T-helper 17 cell (primary cell): ENCODE data around the gene P2RX2. TPM values are rescaled to one million over a fixed set of nuclear protein-coding genes. Genes with fewer than 3 reads are reported as not detected.
"Not testable (repeated sequence)": the region's sequence is repeated elsewhere in the genome, so short reads cannot be mapped to it uniquely, and the experiment has no call there.

Experiments
- ATAC-seq: fragments of 150-1000 bp; cut with Tn5 transposase; 2 replicates; pipeline ENCODE4 v1.10.0; 2021; ENCODE audit warnings: mild to moderate bottlenecking, moderate library complexity
- DNase-seq, 3 donors: peaks; one replicate each; pipeline versions ENCODE4 v3.0.0 to v3.0.0-alpha.2; 2020 to 2021
- H3K9me3 ChIP-seq: one replicate; pipeline ENCODE4 v1.7.0; 2013; ENCODE audit warnings: low read length, mild to moderate bottlenecking; ENCODE audit not compliant: control insufficient read depth, poor library complexity, severe bottlenecking
- H3K27ac Mint-ChIP-seq: one replicate; pipeline ENCODE4 v1.8.0; 2022; ENCODE audit warnings: mild to moderate bottlenecking, moderate library complexity, mixed read lengths
- H3K27me3 Mint-ChIP-seq: one replicate; pipeline ENCODE4 v1.8.0; 2022; ENCODE audit warnings: mixed read lengths
- H3K36me3 Mint-ChIP-seq: one replicate; pipeline ENCODE4 v1.8.0; 2022; ENCODE audit warnings: low read depth, mixed read lengths
- H3K4me1 Mint-ChIP-seq: one replicate; pipeline ENCODE4 v1.8.0; 2022; ENCODE audit warnings: mild to moderate bottlenecking, mixed read lengths
- H3K4me3 Mint-ChIP-seq: one replicate; pipeline ENCODE4 v1.8.0; 2022; ENCODE audit warnings: mild to moderate bottlenecking, moderate library complexity, mixed read lengths
- total RNA-seq, 4 donors: library from RNA in 2 of 4; stranded (reverse) in 2 of 4; gene quantifications; one replicate each; pipeline ENCODE4 v1.2.3 and lab custom pipeline; 2022 to 2026

The P2RX2 gene
- total RNA-seq, 2 donors from 2014 or later: not detected

DNA sequence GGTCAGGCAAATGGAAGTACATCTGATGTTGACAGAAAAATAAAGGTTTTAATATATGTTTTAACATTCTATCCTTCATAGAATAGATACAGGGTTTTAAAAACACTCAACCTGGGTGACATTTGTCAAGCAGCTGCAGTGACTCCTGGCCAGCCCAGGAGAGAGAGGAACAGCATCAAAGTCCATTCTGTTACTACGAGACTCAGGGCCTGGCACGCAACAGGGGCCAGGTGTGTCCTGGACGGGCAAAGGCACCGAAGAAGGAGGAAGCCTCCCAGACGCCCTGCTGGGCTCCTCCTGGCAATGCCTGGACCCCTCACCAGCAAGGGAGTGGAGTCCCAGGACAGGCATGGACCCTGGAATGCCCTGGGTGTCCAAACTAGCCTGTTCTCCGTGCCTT, 30.3 kb upstream of the P2RX2 start:
- no peak for ATAC-seq
- peaks cover 8% of the 10 kb centered on the region for H3K27me3 Mint-ChIP-seq
- no peak overlapping the region for H3K27ac Mint-ChIP-seq
- no peaks in the 10 kb centered on the region for H3K9me3 ChIP-seq
- H3K4me1 Mint-ChIP-seq: peaks cover 2% of the 10 kb centered on the region
- peaks cover 4% of the 10 kb centered on the region for H3K36me3 Mint-ChIP-seq
- DNase-seq: no peak
- H3K4me3 Mint-ChIP-seq: no peak overlapping the region

DNA sequence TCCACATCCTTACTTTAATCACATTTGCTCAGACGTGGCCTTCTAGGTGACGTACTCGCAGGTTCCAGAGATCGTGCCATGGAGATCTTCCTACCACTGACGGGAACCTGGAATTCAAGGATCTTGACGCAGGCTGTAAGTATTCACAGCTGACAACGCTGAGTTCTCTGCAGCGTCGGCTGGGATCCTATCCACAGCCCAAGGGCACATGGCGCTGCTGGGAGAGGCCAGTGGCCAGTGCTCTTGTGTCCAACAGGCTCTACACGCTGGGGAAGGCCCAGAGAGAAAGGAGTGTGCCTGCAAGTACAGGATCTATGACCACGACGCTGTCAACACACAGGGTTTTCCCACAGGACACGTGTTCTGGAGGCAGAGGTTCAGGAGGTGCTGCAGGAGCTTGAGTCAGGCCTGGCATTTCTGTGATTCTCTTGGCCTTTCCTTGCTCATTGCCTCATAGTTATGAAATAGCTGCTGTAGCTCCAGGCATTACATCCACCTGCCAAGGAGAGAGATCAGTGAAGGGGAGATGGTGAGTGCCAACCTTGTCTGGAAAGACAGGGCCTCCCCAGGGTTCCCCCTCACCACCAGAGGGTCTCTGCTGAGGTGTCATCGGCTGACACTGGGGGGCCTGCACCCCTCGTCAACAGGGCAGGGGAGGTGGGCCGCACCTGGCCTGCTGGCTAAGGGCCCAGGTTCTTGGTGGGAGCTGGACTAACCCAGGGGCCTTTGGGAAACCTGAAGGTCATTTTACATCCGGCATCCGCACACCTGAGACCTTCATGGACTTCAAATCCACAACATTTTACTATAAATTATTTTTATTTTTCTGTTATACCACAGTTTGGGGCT, 29.5 kb upstream of the P2RX2 start:
- Mint-ChIP-seq H3K36me3 (peaks cover under 1% of the 10 kb centered on the region), H3K4me3 (no peak overlapping the region), H3K27ac (no peak overlapping the region), H3K27me3 (peaks cover 12% of the 10 kb centered on the region), H3K4me1 (peaks cover 5% of the 10 kb centered on the region)
- ATAC-seq: no peak
- no peaks in the 10 kb centered on the region for H3K9me3 ChIP-seq
- DNase-seq: no peak

DNA sequence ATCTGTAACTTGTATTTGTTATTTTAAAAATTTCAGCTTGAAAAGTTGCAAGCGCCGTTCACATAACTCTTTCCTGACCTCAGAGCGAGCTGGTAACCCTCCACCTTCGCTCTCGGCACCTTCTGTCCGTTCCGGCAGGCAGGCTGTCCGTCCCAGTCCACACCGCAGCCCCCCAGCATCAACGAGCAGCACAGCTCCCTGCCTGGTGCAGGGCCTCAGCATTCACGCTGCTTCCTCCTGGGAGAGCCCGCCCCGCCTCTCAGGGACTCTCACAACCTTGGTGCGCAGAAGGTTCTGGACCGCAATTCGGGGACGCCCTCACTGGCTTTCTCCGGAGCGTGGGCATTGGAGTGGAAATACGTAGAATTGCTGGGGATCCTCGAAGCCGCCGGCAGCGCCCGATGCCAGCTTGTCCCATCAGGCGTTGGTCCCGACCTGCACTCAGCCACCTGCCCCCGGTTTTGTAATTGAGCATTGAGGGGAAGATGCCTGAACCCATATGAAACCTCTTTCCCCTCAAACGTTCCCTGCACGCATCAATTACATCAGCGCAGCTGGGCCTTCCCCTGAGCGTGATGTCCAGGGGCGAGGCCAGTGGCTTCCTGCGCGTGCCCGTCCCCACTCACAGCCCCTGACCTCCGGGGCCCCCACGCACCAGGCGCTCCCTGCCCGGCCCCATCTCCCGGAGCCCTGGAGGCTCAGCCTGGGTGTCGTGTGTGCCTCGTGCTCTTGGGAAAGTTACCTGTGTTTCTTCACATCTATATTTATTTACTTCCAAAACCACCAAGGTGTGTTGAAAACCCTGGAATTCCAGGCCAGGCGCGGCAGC, 27.3 kb upstream of the P2RX2 start:
- DNase-seq (no peak), ATAC-seq (no peak)
- no peaks in the 10 kb centered on the region for H3K36me3 Mint-ChIP-seq
- H3K4me1 Mint-ChIP-seq: peaks cover 6% of the 10 kb centered on the region
- no peaks in the 10 kb centered on the region for H3K9me3 ChIP-seq
- peaks cover 23% of the 10 kb centered on the region for H3K27me3 Mint-ChIP-seq
- no peak overlapping the region for H3K27ac Mint-ChIP-seq
- no peak overlapping the region for H3K4me3 Mint-ChIP-seq

DNA sequence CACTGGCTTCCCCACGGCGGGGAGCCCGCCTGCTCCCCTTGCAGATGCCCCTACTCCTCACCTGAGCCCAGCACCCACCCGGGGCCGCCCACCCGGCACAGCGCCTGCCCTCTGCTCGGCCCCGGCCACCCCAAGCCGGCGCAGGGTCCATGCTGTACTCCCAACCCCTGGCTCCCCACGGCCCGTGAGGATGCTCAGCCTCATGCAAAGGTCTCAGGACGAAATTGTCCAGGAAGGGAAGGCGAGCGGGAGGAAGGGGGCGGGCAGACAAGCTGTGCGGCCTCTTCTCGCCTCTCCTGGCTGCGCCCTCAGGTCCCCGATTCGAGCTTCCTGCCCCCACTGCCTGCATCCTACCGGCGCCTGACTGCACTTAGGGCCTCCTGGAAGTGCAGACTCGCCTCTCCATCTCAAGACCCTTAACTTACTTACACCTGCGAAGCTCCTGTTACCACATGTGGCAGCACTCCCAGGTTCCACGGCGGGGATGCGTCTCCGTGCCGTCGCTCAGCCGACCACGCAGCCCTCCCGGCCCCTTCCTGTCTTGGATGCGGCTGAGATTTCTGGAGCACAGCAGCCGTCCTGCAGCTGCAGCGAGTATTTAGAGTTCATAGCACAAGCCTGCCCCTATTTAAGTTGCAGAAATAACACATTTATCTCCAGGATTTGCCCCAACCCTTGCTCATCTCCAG, 26.1 kb upstream of the P2RX2 start:
- peaks cover 30% of the 10 kb centered on the region for H3K27me3 Mint-ChIP-seq
- no peaks in the 10 kb centered on the region for H3K9me3 ChIP-seq
- no peak overlapping the region for H3K4me3 Mint-ChIP-seq
- ATAC-seq (no peak), DNase-seq (no peak)
- H3K27ac Mint-ChIP-seq: no peak overlapping the region
- H3K4me1 Mint-ChIP-seq: peaks cover 9% of the 10 kb centered on the region
- peaks cover 2% of the 10 kb centered on the region for H3K36me3 Mint-ChIP-seq

DNA sequence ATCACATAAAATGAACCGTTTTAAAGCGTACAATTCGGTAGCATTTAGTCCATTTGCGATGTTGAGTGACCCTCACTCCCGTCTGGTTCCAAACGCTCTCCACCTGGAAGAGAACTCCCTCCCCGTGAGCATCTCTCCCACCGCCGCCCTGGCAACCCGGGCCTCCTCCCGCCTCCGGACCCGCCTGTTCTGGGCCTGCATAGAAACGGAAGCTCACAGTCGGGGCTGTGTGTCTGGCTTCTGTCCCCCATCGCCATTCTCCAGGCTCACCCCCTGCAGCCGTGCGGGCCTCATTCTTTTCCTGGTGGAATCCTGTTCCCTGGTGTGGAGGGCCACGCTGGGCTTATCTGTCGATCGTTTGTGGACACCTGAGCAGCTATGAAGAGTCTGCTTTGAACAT, 25.5 kb upstream of the P2RX2 start:
- H3K4me3 Mint-ChIP-seq: no peak overlapping the region
- no peaks in the 10 kb centered on the region for H3K9me3 ChIP-seq
- ATAC-seq: no peak
- peaks cover 6% of the 10 kb centered on the region for H3K36me3 Mint-ChIP-seq
- peaks cover 35% of the 10 kb centered on the region for H3K27me3 Mint-ChIP-seq
- H3K4me1 Mint-ChIP-seq: peaks cover 13% of the 10 kb centered on the region
- DNase-seq: no peak
- H3K27ac Mint-ChIP-seq: no peak overlapping the region

DNA sequence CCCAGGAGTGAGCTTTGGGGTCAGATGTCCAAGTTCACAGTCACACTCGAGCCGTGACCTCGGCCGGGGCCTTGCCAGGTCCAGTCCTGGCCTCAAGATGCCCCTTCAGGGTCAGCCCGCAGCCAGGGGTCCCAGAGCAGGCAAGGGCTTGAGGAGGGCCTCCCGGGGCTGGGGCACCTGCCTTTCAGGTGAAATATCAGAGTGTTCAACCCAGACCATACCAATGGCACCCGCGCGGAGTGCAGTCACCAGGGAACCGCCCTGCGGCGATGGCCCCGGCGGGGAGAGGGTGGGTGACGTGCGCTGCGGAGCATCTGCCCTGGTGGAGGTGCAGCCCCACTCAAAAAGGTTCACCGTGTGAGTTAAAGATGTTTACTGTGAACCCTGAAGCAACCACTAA, 25.1 kb upstream of the P2RX2 start:
- Mint-ChIP-seq H3K4me1 (peaks cover 14% of the 10 kb centered on the region), H3K27ac (no peak overlapping the region), H3K27me3 (peaks cover 36% of the 10 kb centered on the region), H3K4me3 (no peak overlapping the region), H3K36me3 (peaks cover 7% of the 10 kb centered on the region)
- ATAC-seq (no peak), DNase-seq (no peak)
- H3K9me3 ChIP-seq: no peaks in the 10 kb centered on the region

DNA sequence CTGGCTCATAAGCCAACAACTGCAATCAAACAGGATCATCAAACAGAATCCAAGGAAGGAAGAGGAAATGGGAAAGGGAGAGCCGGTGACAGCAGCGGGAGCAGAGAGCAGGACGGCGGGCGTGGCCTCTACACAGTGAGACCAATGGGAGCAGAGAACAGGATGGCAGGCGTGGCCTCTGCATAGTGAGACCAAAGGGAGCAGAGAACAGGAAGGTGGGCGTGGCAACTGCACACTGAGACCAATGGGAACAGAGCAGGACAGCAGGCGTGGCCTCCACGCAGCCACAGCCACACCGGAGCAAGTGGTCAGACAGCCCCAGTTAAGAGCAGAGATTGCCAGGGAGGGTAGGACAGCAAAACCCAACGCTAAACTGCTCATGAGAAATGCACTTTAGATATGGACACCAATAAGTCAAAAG, 24.6 kb upstream of the P2RX2 start:
- peaks cover 9% of the 10 kb centered on the region for H3K36me3 Mint-ChIP-seq
- H3K9me3 ChIP-seq: no peaks in the 10 kb centered on the region
- peaks cover 18% of the 10 kb centered on the region for H3K4me1 Mint-ChIP-seq
- peaks cover 40% of the 10 kb centered on the region for H3K27me3 Mint-ChIP-seq
- H3K4me3 Mint-ChIP-seq: no peak overlapping the region
- ATAC-seq (peak; percentile 73), DNase-seq (no peak)
- H3K27ac Mint-ChIP-seq: no peak overlapping the region

DNA sequence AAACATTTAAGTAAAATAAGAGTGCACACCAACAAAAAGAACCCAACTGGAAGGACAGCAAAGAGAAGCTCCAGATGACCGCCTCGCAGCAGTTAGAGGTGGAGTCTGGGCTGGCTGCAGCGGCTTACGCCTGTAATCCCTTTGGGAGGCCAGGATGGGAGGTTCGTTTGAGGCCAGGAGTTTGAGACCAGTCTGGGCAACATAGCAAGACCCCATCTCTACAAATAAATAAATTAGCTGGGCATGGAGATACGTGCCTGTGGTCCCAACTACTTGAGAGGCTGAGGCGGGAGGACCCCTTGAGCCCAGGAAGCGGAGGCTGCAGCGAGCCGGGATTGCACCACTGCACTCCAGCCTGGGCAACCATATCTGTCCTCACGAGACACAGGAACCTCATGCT, 23.4 kb upstream of the P2RX2 start:
- H3K9me3 ChIP-seq: no peaks in the 10 kb centered on the region
- no peak for ATAC-seq
- Mint-ChIP-seq H3K36me3 (peaks cover 9% of the 10 kb centered on the region), H3K4me3 (no peak overlapping the region), H3K27ac (no peak overlapping the region), H3K27me3 (peaks cover 49% of the 10 kb centered on the region), H3K4me1 (peaks cover 18% of the 10 kb centered on the region)
- no peak for DNase-seq

DNA sequence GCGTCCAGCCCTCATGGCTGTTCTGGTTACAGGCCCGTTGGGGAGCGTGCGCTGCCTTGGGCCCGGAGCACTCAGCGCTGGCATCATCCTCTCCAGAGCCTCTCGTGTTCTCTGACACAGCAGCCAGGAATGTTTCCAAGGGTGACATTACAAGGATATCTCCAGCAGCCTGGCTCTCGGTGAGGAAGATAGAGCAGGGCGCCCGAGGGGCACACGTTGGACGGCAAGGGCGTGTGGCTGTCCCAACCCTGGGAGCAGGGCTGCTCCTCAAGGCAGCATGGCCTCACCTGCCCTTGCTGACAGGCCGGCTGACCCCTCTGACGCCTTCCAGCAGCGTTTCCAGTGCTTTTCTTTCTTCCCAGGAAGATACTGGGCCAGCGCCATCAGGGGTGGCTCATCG, 22.6 kb upstream of the P2RX2 start:
- Mint-ChIP-seq H3K4me3 (no peak overlapping the region), H3K27ac (no peak overlapping the region), H3K27me3 (peaks cover 56% of the 10 kb centered on the region), H3K4me1 (peaks cover 22% of the 10 kb centered on the region), H3K36me3 (peaks cover 9% of the 10 kb centered on the region)
- DNase-seq (no peak), ATAC-seq (no peak)
- no peaks in the 10 kb centered on the region for H3K9me3 ChIP-seq

DNA sequence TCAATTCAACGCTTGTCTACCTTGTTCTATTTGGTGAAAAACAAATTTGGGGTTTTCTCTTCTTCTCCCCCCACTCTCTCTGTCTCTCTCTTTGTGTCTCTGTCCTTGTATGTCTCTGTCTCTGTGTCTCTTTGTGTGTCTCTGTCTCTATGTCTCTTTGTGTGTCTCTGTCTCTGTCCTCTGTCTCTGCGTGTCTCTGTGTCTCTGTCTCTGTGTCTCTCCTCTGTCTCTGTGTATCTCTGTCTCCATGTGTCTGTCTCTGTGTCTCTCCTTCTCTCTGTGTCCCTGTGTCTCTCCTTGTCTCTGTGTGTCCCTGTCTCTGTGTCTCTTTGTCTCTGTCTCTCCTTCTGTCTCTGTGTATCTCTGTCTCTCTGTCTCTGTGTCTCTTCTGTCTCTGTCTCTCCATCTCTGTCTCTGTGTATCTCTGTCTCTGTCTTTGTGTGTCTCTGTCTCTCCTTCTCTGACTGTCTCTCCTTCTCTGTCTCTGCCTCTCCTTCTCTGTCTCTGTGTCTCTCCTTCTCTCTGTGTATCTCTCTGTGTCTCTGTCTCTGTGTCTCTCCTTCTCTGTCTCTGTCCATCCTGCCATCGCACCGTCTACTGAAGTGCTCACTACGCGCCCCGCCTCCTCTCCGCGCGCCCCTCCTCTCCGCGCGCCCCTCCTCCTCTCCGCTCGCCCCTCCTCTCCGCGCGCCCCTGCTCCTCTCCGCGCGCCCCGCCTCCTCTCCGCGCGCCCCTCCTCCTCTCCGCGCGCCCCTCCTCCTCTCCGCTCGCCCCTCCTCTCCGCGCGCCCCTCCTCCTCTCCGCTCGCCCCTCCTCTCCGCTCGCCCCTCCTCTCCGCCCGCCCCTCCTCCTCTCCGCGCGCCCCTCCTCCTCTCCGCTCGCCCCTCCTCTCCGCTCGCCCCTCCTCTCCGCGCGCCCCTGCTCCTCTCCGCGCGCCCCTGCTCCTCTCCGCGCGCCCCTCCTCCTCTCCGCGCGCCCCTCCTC, 21.0 kb upstream of the P2RX2 start:
- peak in 1 of 3 donors; percentile 33 for DNase-seq
- Mint-ChIP-seq H3K4me3 (peak overlapping the region; percentile 91), H3K36me3 (peaks cover 11% of the 10 kb centered on the region), H3K27ac (peak overlapping the region; percentile 85), H3K4me1 (peaks cover 27% of the 10 kb centered on the region), H3K27me3 (peaks cover 60% of the 10 kb centered on the region)
- ATAC-seq: no peak
- no peaks in the 10 kb centered on the region for H3K9me3 ChIP-seq

DNA sequence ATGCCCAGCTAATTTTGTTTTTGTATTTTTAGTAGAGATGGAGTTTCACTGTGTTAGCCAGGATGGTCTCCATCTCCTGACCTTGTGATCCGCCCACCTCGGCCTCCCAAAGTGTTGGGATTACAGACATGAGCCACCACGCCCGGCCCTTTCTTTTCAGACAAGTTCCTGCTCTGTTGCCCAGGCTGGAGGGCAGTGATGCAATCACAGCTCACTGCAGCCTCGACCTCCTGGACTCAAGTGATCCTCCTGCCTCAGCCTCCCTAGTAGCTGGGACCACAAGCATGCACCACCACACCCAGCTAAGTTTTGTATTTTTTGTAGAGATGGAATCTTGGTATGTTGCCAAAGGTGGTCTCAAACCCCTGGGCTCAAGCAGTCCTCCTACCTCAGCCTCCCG, 19.1 kb upstream of the P2RX2 start:
- not testable (repeated sequence) for DNase-seq, H3K27ac Mint-ChIP-seq, ATAC-seq, H3K9me3 ChIP-seq
- peaks cover 13% of the 10 kb centered on the region for H3K36me3 Mint-ChIP-seq
- peak overlapping the region; percentile 73 for H3K4me3 Mint-ChIP-seq
- H3K27me3 Mint-ChIP-seq: peaks cover 59% of the 10 kb centered on the region
- peaks cover 23% of the 10 kb centered on the region for H3K4me1 Mint-ChIP-seq
